HG03196 (cell line): Measurements from ENCODE around the gene TOX2.

Experiments
- ATAC-seq: cut with Tn5 transposase; IDR thresholded peaks from one replicate; pipeline ENCODE4 v1.9.1; 2021; ENCODE audit not compliant: unreplicated experiment

Gene TOX2

DNA sequence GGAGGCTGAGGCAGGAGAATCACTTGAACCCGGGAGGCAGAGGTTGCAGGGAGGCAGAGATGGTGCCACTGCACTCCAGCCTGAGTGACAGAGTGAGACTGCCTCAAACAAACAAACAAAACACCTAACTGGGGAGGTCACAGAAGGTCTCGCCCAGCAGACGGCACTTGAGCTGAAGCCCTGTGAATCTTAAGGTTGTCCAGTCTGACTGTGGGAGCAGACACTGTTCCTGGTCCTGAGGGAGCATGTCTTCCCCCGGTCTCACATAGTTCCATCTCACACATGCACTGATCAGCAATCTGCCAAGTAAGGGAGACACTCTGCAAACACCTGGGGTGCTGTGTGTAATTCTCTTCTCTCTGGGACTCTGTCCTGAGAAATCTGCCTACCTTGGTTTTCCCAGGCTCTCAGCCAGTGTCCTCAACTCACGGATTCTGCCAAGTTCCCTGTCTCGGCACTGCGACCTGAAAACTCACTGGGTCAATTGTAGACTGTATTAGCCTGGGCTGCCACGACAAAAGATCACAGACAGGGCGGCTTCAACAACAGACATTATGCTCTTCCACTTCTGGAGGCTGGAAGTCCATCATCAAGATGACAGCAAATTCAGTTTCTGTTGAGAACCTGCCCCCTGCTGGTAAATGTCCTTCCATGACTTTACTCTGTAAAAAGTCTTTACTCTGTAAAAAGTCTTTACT lies 178.0 kb downstream of the TOX2 start:
- no peak for ATAC-seq

DNA sequence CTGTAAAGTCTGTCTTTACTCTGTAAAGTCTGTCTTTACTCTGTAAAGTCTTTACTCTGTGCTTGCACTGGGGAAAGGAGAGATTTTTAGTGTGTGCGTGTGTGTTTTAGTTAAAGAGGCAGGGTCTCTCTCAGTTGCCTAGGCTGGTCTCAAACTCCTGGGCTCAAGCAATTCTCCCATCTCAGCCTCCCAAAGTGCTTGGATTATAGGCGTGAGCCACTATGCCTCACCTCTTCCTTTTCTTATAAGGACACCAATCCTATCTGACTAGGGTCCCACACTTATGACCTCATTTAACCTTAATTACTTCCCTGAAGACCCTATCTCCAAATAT lies 178.6 kb downstream of the TOX2 start:
- no peak for ATAC-seq

DNA sequence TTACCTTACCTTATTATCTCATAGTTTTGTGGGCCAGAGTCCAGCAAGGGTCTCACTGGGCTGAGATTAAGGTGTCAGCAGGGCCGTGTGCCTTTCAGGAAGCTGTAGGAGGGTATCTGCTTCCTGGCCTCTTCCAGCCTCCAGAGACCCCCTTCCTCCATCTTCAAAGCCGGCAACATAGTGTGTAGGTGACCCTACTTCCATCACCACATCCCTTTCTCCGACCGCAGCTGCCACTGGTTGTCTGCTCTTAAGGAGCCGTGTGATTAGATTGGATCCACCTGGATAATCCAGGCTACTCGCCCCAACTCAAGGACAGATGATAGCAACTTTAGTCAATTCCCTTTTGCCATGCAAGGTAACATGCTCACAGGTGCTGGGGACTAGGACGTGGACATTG lies 181.2 kb downstream of the TOX2 start:
- no peak for ATAC-seq

DNA sequence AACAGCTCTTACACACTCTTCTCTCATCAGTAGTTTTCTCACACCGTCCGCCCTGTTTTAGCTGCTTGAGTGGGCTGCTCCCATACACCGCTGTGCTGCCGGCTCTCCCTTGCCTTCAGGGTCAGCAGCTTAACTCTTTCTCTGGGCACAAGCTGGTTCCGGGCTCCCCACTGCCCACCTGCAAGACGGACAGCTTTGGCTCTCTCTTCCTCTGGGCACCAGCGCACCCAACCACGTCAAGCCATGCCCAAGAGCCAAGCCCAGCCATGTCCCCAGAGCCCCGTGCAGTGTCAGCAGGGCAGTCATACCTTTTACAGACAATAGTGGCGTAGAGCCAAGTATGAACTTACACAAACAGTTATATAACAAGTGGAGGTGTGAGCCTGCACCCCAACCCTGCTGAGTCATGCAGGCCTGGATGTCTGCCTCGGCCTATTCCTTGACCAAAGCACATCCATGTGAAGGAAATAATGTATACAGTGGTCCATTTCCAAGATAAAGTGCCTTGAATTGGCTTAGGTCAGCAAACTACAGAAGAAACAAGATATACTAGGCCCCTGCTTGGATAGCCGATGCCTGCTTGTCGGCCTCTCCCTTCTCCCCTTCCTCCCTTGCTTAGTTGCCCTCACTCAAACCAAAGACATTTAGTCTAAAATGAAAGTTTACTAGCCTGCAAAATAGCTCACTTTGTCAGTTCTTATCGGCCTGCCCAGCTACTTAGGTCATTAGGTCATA lies 183.0 kb downstream of the TOX2 start:
- no peak for ATAC-seq

DNA sequence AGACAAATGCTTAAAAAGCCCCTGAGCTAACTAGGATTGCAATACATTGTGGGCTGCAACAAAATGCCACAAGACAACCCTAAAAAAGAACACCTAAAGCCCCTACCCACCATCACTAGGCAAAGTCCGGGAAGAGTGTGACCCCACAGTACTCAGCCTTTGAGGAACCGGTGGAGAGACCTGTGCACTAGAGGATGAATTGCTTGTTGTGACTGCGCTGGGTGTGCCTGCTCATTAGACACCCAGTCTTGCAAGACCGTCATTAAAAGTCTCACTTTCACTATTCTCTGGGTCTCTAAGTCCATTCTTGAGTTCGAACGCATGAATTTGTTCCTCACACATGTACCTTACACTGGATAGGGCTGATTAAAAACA lies 183.6 kb downstream of the TOX2 start:
- no peak for ATAC-seq

DNA sequence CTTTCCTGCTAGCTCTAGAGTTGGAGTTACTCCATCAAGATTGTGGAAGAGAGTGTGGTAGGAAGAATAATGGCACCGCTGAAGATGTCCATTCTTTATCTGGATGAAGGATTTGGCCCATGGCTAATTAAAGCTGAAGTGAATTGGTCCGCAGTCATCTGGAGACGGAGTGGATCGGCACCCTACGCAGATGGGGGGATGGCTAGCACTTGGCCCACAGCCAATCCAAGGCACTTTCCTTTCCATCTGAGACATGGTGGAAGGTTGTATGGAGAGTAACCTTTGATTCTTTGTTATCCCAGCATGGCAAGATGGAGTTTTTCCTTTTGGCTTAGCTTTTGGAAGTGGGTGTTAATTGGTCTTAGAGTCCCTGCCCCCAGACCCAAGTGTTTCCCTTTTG lies 184.0 kb downstream of the TOX2 start:
- no peak for ATAC-seq

DNA sequence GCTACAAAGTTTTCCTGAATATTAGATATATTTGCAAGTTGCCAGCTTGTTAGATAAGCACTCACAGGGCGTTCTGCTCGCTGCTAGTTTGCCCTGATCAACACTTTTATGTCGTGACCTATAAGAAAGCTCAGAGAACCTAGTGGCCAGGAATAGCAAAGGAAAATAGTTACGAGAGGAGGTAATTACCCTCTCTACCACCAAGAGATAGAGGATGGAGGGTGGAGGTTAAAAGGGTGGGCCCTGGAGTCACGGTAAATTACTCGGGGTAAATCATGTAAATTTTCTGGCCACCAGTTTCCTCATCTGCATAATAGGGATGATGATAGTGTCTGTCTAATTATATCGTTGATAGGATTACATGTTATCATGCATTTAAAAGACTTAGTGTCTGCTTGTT lies 185.2 kb downstream of the TOX2 start:
- no peak for ATAC-seq

DNA sequence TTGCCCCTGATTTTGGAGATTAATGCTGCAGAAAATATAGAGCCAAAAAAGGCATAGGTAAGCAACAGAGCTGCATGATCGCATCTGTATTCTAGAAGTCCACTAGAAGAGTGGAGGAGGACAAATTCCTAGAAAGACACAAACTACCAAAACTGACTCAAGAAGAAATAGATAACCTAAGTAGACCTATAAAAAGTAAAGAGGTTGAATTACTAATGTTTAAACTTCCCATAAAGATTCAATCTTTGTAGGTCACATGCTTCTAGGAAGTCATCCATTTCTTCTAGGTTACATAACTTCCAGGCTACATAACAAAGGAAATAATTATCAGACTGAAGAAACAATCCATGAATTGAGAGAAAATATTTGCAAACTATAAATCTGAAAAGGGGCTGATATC lies 187.9 kb downstream of the TOX2 start:
- ATAC-seq: no peak

DNA sequence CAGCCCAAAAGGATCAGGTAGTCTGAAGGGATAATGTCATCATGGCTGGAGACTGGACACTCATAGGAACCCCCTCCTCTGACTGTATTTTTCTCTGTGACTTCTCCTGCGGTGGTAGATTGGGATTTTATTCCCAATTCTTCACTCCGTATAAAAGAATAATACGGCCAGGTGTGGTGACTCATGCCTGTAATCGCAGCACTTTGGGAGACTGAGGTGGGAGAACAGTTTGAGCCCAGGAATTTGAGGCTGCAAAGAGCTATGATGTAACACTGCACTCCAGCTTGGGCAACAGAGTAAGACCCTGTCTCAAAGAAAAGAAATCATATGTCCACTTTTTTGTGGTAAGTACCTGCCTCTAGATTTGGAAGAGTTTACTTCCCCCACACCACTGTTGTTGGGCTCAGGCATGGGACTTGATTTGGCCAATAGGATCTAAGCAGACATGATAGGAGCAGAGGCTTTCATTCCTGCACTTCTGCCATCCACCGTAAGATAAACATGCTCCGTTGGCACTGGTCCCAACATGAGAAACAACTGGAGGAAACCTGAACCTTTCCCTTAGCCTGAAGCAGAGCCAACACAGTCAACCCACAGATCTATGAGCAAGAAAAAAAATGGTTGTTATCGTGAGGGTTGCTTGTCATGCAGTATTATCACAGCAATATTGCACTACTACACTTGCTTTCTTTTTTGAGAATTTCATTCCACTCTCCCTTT lies 190.3 kb downstream of the TOX2 start:
- ATAC-seq: no peak

DNA sequence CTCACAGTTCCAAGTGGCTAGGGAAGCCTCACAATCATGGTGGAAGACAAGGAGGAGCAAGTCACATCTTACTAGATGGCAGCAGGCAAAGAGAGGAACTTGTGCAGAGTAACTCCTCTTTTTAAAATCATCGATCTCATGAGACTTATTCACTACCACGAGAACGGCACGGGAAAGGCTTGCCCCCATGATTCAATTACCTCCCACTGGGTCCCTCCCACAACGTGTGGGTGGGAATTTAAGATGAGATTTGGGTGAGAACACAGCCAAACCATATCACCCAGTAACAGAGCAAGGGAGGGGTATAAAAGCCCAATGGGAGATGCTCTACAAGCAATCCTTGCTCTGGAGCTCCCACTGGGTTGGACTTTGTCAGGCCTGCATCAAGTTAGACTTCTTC lies 192.0 kb downstream of the TOX2 start:
- no peak for ATAC-seq

DNA sequence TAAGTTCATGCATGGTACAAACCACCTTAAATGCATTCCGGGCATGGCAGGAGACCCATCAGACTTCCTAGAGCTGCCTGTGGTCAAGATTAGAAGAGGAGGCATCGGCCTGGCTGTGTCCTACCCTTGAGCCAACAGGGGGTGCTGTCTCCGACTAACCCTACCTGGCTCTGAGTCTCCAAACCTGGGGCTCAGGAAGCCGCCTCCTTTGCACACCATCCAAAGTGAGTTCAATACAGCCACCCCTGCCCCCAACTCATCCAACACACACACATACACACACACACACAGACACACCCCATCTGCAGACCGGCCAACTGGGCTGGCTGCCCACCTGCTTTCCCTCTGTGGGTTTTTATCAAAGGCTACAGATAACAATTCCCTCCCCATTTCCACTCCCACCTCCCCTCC lies 195.3 kb downstream of the TOX2 start:
- no peak for ATAC-seq

DNA sequence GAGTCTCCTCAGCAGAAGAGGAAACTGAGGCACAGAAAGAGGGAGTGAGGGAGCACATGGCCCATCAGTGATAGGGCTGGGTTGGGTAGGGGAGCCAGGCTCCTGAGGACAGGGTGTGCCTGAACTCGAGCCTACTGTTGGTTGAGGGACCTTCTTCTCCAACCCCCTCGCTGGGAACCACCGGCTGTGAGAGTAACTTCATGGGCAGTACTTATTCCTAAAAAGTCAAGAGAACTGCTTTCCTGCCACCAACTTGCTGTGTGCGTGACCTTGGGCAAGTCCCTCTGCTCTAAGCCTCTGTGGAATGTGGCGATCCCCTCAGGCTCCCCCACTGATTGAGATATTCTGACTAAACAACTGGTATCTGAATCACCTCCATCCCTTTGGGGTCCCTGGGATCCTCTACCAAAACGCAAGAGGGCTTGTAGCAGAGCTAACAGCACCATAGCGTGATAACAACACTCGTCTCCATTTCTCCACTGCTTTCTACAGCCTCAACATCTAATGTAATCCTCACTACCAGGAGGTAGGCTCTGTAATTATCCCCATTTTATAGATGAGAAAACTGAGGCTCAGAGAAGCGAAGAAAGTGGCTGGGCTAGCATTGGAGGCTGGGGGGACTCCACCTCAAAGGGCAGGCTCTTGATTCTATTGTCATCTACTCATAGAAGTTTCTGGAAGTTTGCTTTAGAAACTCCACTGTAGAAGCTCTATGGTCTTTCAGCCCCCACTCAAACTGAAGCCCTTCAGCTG lies 196.3 kb downstream of the TOX2 start:
- ATAC-seq: no peak

DNA sequence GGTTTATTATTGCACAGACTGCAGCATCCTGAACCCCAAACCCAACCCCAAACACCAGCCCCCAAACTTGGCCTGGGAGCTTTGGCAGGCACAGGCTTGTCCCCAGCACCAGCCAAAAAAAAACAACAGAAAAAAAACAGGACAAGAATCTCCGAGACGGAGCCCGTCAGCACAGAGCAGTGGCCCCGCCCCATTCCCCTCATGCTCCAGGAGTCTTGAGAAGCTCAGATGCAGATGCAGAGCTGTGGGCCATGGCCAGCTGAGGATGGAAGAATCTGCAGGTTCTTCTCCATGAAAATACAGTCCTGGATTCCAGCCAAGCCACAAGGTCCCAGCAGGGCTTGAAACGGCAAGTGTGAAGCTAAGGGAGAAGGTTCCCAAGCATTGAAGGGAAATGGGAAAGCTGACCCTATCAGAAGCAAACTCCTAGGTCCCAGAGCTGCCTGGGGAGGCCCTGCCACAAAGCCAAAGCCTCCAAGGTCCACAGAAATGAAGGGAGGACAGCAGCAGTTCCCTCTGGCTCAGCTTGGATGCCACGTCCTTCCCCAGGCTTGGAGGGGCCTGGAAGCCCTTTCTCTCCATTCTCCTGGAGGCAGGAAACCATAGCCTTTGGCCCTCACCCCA lies 197.2 kb downstream of the TOX2 start:
- no peak for ATAC-seq

DNA sequence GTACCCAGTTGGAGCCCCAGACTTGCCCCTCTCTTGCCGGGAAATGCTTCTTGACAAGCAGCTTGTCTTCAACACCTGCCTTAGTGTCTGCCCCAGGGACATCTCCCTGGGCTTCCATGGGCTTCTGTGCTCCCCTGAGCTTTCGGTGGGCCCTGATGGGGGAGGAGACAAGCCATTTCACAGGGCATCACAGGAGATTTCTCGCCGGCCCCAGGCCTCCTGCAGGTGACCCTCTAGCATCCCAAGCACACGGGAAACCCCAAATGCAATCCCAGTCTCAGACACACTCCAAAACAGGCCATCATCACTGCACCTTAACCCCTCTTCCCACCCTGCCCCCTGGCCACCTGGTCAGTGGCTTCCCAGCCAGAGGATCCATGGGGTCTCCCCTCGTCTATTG lies 197.8 kb downstream of the TOX2 start:
- no peak for ATAC-seq

DNA sequence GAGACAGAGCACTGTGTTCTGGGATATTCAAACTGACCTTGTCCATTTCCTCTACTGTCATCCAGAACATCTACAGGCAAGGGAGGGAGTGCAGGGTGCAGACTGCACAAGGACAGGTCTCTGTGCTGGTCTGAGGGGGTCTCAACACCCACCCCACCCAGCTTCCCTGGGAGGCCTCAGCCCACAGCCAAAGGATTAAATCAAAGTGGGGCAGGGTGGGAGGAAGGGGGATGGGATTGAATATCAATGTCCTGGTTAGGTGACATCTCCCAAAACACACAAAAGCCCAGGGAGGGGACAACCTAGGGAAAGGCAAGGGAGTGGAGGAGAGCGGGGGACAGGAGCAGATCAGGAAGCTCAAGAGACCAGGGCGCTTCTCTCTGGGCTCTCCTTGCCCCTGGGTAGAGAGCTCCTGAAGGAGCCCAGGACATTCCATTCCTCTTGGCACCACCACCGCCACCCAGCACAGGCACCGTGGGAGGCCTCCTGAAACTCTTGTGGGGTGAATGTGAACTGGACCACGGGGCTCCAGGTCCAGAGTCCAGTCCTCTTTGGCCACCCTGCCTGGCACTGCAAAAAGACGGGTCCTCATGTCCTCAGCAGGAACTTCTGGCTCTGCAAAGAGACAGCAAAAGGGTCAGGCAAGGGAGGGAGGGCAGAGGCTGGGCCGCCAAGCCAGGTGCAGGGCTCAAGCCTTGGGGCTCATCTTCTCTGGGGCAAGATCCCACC lies 198.4 kb downstream of the TOX2 start:
- ATAC-seq: no peak

DNA sequence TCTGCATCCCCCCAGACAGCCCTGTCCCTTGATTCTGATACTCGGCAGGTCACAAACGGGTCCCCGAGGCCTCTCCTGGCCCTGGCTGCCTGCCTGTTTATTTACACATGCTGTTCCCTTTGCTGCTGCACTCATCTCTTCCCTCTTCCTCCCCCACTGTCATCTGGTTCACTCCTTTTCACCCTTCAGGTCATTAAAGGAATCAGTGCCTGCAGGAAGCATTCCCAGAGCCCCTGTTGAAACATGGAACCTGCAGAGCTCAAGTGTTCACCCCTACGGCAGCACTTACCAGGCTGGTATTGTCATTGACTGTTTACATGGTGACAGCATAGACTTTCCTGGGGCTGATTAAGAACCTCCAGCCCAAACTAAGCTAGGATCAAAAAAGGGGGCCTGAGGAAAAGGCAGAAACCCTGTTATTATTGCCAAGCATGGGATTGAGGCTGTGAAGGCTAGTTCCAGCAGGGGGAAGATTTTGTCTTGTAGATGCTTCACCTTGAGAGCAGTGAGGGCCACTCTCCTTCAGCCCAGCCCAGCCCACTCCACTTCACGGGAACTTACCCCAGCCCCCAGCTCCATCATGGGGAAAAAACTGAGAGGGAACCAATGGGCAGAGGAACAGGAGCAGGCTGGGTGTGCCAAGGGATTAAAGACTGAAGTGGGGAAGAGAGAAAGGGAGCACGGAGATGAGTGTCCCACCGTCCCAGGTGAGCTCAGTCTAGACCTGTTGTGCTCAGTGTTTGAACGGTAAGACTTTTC lies 199.1 kb downstream of the TOX2 start:
- no peak for ATAC-seq

DNA sequence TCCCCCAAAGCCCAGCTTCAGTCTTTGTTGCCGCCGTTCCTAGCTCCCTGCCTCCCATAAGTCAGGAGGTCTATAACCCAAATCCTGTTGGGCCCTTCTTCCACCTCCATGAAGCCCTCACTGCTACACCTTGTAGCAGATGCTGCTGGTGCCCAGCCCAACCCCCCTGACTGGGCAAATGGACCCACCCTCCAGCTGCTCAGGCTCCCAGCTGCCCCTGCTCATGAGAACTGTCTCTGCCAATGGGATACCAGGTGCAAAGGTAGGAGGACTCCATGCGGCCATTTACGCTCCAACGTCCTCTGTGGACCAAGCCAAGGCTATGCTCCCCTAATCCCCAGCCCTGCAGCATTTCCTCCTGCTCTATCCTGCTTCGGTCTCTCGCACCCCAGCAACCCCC lies 200.5 kb downstream of the TOX2 start:
- ATAC-seq: no peak

DNA sequence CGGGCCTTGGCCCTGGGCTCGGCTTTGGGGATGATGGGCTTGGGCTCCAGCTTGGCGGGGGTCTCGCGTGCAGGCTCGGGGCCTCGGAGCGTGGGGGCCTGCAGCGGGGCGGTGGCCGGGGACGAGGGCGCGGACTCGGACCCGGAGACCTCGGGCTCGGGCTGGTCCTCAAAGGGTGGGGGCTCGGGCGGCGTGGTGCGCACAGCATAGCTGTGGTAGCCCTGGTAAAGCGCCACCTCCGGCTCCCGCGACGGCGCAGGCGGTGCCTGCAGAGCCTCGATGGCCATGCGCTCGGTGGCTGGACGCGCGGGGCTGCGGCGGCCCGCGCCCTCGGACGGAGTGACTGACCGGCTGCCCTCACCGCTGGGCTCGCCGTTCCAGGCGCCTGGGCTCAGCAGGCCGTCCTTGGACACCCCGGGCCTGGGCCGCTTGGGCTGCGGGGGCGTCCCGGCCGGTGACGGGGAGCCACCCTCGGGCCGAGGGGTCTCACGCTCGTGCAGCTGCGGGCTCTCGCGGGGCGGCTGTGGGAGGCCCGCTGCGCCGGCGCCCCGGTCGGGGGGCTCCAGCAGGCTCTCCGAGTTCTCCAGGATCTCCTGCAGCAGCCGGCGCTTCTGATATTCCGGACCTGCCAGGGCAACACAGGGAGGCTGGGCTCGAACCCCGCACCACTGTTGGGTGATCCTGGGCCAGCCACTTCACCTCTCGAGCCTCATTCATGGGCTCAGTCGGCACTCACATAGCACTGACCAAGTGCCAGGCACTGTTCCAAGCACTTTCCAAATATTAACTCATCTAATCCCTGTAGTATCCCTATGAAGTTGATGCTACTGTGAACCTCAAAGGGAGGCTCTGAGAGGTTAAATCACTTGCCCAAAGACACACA lies 201.4 kb downstream of the TOX2 start:
- ATAC-seq: no peak
